H1 (cell line): ENCODE results near the gene ABITRAM. TPM values are rescaled to one million over a fixed set of nuclear protein-coding genes. Genes with fewer than 3 reads are reported as not detected.

ENCODE experiments used
- CTCF ChIA-PET: fragments of 300-600 bp; sonication (Branson Sonifier 250); formaldehyde crosslinking; loops from one replicate; lab custom pipeline; 2021; ENCODE audit not compliant: partially characterized antibody; lab: Charles Lee
- POLR2A ChIA-PET: fragments of 300-600 bp; sonication (Branson Sonifier 250); formaldehyde crosslinking; loops from one replicate; lab custom pipeline; 2021; ENCODE audit warnings: inconsistent platforms; ENCODE audit not compliant: partially characterized antibody; lab: Charles Lee
- DNase-seq, 2 experiments: peaks; one replicate each; pipeline versions ENCODE4 v3.0.0 to v3.0.0-alpha.2; 2010 to 2022; ENCODE audit warnings: low spot score in 2 of 2, low read depth in 1 of 2, mixed read lengths in 1 of 2
- FAIRE-seq: peaks from 2 replicates; lab custom pipeline; 2011; peaks lifted over from hg19 to GRCh38; lab: Jason Lieb, UNC
- H2AFZ ChIP-seq: 2 replicates; pipeline ENCODE4 v1.8.1; 2012; ENCODE audit warnings: low read length, inconsistent platforms
- H2AK5ac ChIP-seq: 2 replicates; pipeline ENCODE4 v1.6.1; 2013; ENCODE audit warnings: low read depth, low read length
- H2BK120ac ChIP-seq: replicated peaks from 2 replicates; pipeline ENCODE3; 2013; ENCODE audit warnings: low read depth, low read length, inconsistent platforms
- H2BK12ac ChIP-seq: 2 replicates; pipeline ENCODE4 v1.6.1; 2013; ENCODE audit warnings: low read depth, low read length
- H2BK15ac ChIP-seq: 2 replicates; pipeline ENCODE4 v1.6.1; 2013; ENCODE audit warnings: low read length
- H2BK20ac ChIP-seq: 2 replicates; pipeline ENCODE4 v1.6.1; 2013; ENCODE audit warnings: low read length
- H2BK5ac ChIP-seq: 2 replicates; pipeline ENCODE4 v1.6.1; 2013; ENCODE audit warnings: low read depth, low read length
- H3K14ac ChIP-seq: 2 replicates; pipeline ENCODE4 v1.6.1; 2013; ENCODE audit warnings: inconsistent platforms; ENCODE audit not compliant: insufficient read length
- H3K18ac ChIP-seq: 2 replicates; pipeline ENCODE4 v1.6.1; 2013; ENCODE audit warnings: low read length; ENCODE audit errors: extremely low read depth
- H3K23ac ChIP-seq: 2 replicates; pipeline ENCODE4 v1.6.1; 2013; ENCODE audit warnings: inconsistent platforms; ENCODE audit not compliant: insufficient read length
- H3K23me2 ChIP-seq: 2 replicates; pipeline ENCODE4 v1.6.1; 2013; ENCODE audit warnings: low read depth, low read length
- H3K27ac ChIP-seq: 2 replicates; pipeline ENCODE4 v1.6.1; 2011; ENCODE audit warnings: low read depth, low read length, inconsistent platforms
- H3K27me3 ChIP-seq, 4 experiments: replicated peaks in 1 of 4; 1 replicate in 1 of 4; 2 replicates in 3 of 4; pipeline versions ENCODE4 v1.6.1 to v1.8.1; 2011 to 2013; ENCODE audit warnings: low read length in 3 of 4, mild to moderate bottlenecking in 3 of 4, inconsistent platforms in 2 of 4, mixed read lengths in 2 of 4, moderate library complexity in 1 of 4; ENCODE audit not compliant: control insufficient read depth in 3 of 4, insufficient read depth in 3 of 4; ENCODE audit errors: extremely low read depth in 1 of 4
- H3K36me3 ChIP-seq, 4 experiments: 2 replicates each; pipeline versions ENCODE4 v1.6.1 to v1.8.1; 2011 to 2013; ENCODE audit warnings: mild to moderate bottlenecking in 4 of 4, low read length in 3 of 4, moderate library complexity in 2 of 4, control low read depth in 1 of 4, inconsistent platforms in 1 of 4; ENCODE audit not compliant: insufficient read depth in 4 of 4, control insufficient read depth in 2 of 4
- H3K4ac ChIP-seq: replicated peaks from 2 replicates; pipeline ENCODE3; 2013; ENCODE audit warnings: low read length, low read depth, mixed read lengths, inconsistent platforms; ENCODE audit not compliant: insufficient read length
- H3K4me1 ChIP-seq, 4 experiments: replicated peaks in 1 of 4; 1 replicate in 1 of 4; 2 replicates in 3 of 4; pipeline versions ENCODE4 v1.6.1 to v1.8.1; 2011 to 2013; ENCODE audit warnings: low read length in 3 of 4, inconsistent platforms in 2 of 4, mixed read lengths in 1 of 4; ENCODE audit not compliant: insufficient read depth in 4 of 4, control insufficient read depth in 3 of 4
- H3K4me2 ChIP-seq, 2 experiments: 2 replicates each; pipeline versions ENCODE4 v1.6.1 to v1.8.1; 2011 to 2013; ENCODE audit warnings: low read depth in 2 of 2, low read length in 2 of 2, control low read depth in 1 of 2, inconsistent platforms in 1 of 2, mild to moderate bottlenecking in 1 of 2; ENCODE audit not compliant: insufficient read depth in 1 of 2
- H3K4me3 ChIP-seq, 4 experiments: fragments of 200-600, 300-600 bp in 1 of 4; sonication (generic), shearing (Covaris generic), sonication (Bioruptor Twin) in 1 of 4; 2 replicates each; pipeline versions ENCODE4 v1.5.1 to v1.8.1; 2011 to 2016; ENCODE audit warnings: low read length in 4 of 4, low read depth in 3 of 4, control low read depth in 2 of 4, inconsistent platforms in 2 of 4, mild to moderate bottlenecking in 2 of 4, mixed read lengths in 1 of 4, moderate library complexity in 1 of 4; ENCODE audit not compliant: insufficient read depth in 2 of 4; ENCODE audit errors: extremely low read depth in 1 of 4
- H3K56ac ChIP-seq: replicated peaks from 2 replicates; pipeline ENCODE3; 2013; ENCODE audit warnings: low read depth, mild to moderate bottlenecking, mixed read lengths, low read length, inconsistent platforms; ENCODE audit not compliant: insufficient read length
- H3K79me1 ChIP-seq: 2 replicates; pipeline ENCODE4 v1.6.1; 2013; ENCODE audit warnings: low read depth, low read length, control low read depth
- H3K79me2 ChIP-seq, 2 experiments: 2 replicates each; pipeline versions ENCODE4 v1.6.1 to v1.8.1; 2012 to 2013; ENCODE audit warnings: low read length in 2 of 2, mild to moderate bottlenecking in 2 of 2, inconsistent platforms in 1 of 2; ENCODE audit not compliant: insufficient read depth in 2 of 2, control insufficient read depth in 1 of 2
- H3K9ac ChIP-seq, 4 experiments: replicated peaks in 1 of 4; 1 replicate in 1 of 4; 2 replicates in 3 of 4; pipeline versions ENCODE4 v1.6.1 to v1.8.1; 2011 to 2013; ENCODE audit warnings: low read depth in 3 of 4, low read length in 3 of 4, control low read depth in 2 of 4, mild to moderate bottlenecking in 2 of 4, moderate library complexity in 2 of 4, inconsistent platforms in 1 of 4; ENCODE audit errors: extremely low read depth in 1 of 4
- H3K9me3 ChIP-seq, 2 experiments: 2 replicates each; pipeline versions ENCODE4 v1.6.1 to v1.8.1; 2012 to 2013; ENCODE audit warnings: mild to moderate bottlenecking in 2 of 2, moderate library complexity in 2 of 2, control low read depth in 1 of 2, inconsistent platforms in 1 of 2, low read depth in 1 of 2, low read length in 1 of 2, mixed read lengths in 1 of 2; ENCODE audit not compliant: insufficient read depth in 2 of 2
- H4K20me1 ChIP-seq, 2 experiments: replicated peaks in 1 of 2; 2 replicates each; pipeline versions ENCODE3 to v1.8.1; 2011 to 2013; ENCODE audit warnings: inconsistent platforms in 2 of 2, low read length in 2 of 2, mild to moderate bottlenecking in 1 of 2; ENCODE audit not compliant: insufficient read depth in 2 of 2, control insufficient read depth in 1 of 2
- H4K5ac ChIP-seq: 2 replicates; pipeline ENCODE4 v1.6.1; 2013; ENCODE audit warnings: low read length, low read depth, mixed read lengths, inconsistent platforms; ENCODE audit not compliant: insufficient read length
- H4K8ac ChIP-seq: 2 replicates; pipeline ENCODE4 v1.8.0; 2013; ENCODE audit warnings: mild to moderate bottlenecking, moderate library complexity, low read length, inconsistent platforms; ENCODE audit not compliant: insufficient read depth; ENCODE audit errors: extremely low read depth
- H4K91ac ChIP-seq: replicated peaks from 2 replicates; pipeline ENCODE3; 2013; ENCODE audit warnings: low read length, mixed read lengths, inconsistent platforms; ENCODE audit not compliant: insufficient read length
- CHD1 ChIP-seq: IDR thresholded peaks from 2 replicates; pipeline ENCODE4 v1.6.1; 2012; ENCODE audit warnings: low read depth, low read length, improper control_type of control experiment
- CREB1 ChIP-seq: IDR thresholded peaks from 2 replicates; pipeline ENCODE4 v1.6.1; 2012; ENCODE audit warnings: inconsistent platforms
- HDAC2 ChIP-seq, 2 experiments: fragments of 300-600 bp in 1 of 2; sonication (generic) in 1 of 2; IDR thresholded peaks; 2 replicates each; pipeline ENCODE4 v1.6.1; 2011 to 2012; ENCODE audit warnings: low read depth in 2 of 2, low read length in 2 of 2, mild to moderate bottlenecking in 2 of 2, moderate library complexity in 2 of 2, borderline replicate concordance in 1 of 2, inconsistent platforms in 1 of 2
- MAFK ChIP-seq: IDR thresholded peaks from 2 replicates; pipeline ENCODE4 v1.6.1; 2012; ENCODE audit warnings: low read depth, mild to moderate bottlenecking, improper control_type of control experiment, low read length
- POLR2A ChIP-seq, 2 experiments: IDR thresholded peaks; 1 replicate in 1 of 2; 2 replicates in 1 of 2; pipeline ENCODE4 v1.6.1; 2011; ENCODE audit warnings: low read depth in 2 of 2, low read length in 2 of 2, mild to moderate bottlenecking in 2 of 2; ENCODE audit errors: control extremely low read depth in 1 of 2
- RNF2 ChIP-seq: fragments of 200-900, 300-1000 bp; sonication (generic); IDR thresholded peaks from 2 replicates; pipeline ENCODE4 v1.7.1; 2016; ENCODE audit warnings: borderline replicate concordance, low read depth, mild to moderate bottlenecking, antibody characterized with exemption, low read length; ENCODE audit not compliant: poor library complexity, severe bottlenecking; ENCODE audit errors: missing control alignments
- SAP30 ChIP-seq: fragments of 300-600 bp; sonication (generic); IDR thresholded peaks from 2 replicates; pipeline ENCODE4 v1.7.1; 2012; ENCODE audit warnings: low read length, moderate library complexity, mild to moderate bottlenecking, inconsistent platforms; ENCODE audit not compliant: insufficient read depth, insufficient replicate concordance
- SIRT6 ChIP-seq: IDR thresholded peaks from one replicate; pipeline ENCODE4 v1.7.1; 2012; ENCODE audit warnings: low read length, inconsistent platforms
- SP2 ChIP-seq: IDR thresholded peaks from 2 replicates; pipeline ENCODE4 v1.6.1; 2012; ENCODE audit warnings: mild to moderate bottlenecking, low read length, inconsistent platforms
- TBP ChIP-seq: IDR thresholded peaks from 2 replicates; pipeline ENCODE4 v1.6.1; 2011; ENCODE audit warnings: low read depth, low read length, improper control_type of control experiment
- TCF12 ChIP-seq: IDR thresholded peaks from 2 replicates; pipeline ENCODE4 v1.6.1; 2011; ENCODE audit warnings: low read depth, mild to moderate bottlenecking, low read length
- TEAD4 ChIP-seq: IDR thresholded peaks from 2 replicates; pipeline ENCODE4 v1.6.1; 2012; ENCODE audit warnings: low read depth, low read length, inconsistent platforms, mixed read lengths
- ZNF274 ChIP-seq: IDR thresholded peaks from 2 replicates; pipeline ENCODE4 v1.7.0; 2012; ENCODE audit warnings: low read length, borderline replicate concordance; ENCODE audit errors: extremely low read depth
- WGBS, 2 experiments: shearing (Covaris generic) in 1 of 2; methylation state at CpG; one replicate each; pipeline versions ENCODE4 v1.1.6 to v1.1.7; 2013 to 2015; ENCODE audit warnings: low lambda C conversion rate in 2 of 2, mixed read lengths in 2 of 2, inconsistent platforms in 1 of 2, low coverage in 1 of 2, missing lambda C conversion rate in 1 of 2; ENCODE audit not compliant: insufficient replicate concordance in 2 of 2, insufficient coverage in 1 of 2, insufficient read length in 1 of 2; ENCODE audit errors: extremely low coverage in 1 of 2, missing lambda C conversion rate in 1 of 2; 5-methylcytosine and 5-hydroxymethylcytosine counted together
- polyA plus RNA-seq, 7 experiments: library from polyadenylated mRNA; depleted of rRNA in 3 of 7; stranded (reverse) in 5 of 7; unstranded in 2 of 7; fragments of >200 nt in 5 of 7; fragments of 200-250 nt in 2 of 7; gene quantifications; 1 replicate in 5 of 7; 2 replicates in 1 of 7; 4 replicates in 1 of 7; pipeline versions ENCODE4 v1.2.1 to v1.2.3, GENCODE V29; 2011 to 2013; ENCODE audit warnings: missing spikeins in 2 of 7, mixed read lengths in 2 of 7
- total RNA-seq: library from RNA; stranded (reverse); fragmentation: NEBNext Ultra II Directional; extraction: Animal tissue kit (Norgen Biotek cat#: 25700); gene quantifications from 2 replicates; pipeline ENCODE4 v1.2.1, GENCODE V29; 2021

Gene ABITRAM
- total and polyA plus RNA-seq, 2 of the 8 experiments (the other 6 are each of a cell fraction or from before 2014, with no cell fraction given): 8.4 to 9.0 TPM

- no peak overlapping the region for H3K9ac ChIP-seq
- DNase-seq (no peak), FAIRE-seq (no peak)
- H3K4me2 ChIP-seq: no peak overlapping the region
- H2BK20ac ChIP-seq: no peak overlapping the region
- H4K8ac ChIP-seq: no peak overlapping the region
- H3K14ac ChIP-seq: no peak overlapping the region
- no peak overlapping the region for H2BK12ac ChIP-seq
- no peak overlapping the region for H2AK5ac ChIP-seq
- H4K91ac ChIP-seq: no peak overlapping the region
- no peaks in the 10 kb centered on the region for H3K4me1 ChIP-seq
- peaks cover 0 to 4% of the 10 kb centered on the region in 2 experiments for H4K20me1 ChIP-seq
- H3K56ac ChIP-seq: no peak overlapping the region
- no peak overlapping the region for H2BK15ac ChIP-seq
- no peaks in the 10 kb centered on the region for H3K79me2 ChIP-seq
- CTCF ChIA-PET: no interaction called here
- H3K23ac ChIP-seq: no peak overlapping the region
- no peak overlapping the region for H3K4me3 ChIP-seq
- no peak overlapping the region for H3K27ac ChIP-seq
- H3K79me1 ChIP-seq: no peaks in the 10 kb centered on the region
- no peaks in the 10 kb centered on the region for H3K27me3 ChIP-seq
- no peaks in the 10 kb centered on the region for H3K9me3 ChIP-seq
- POLR2A ChIA-PET: no interaction called here
- 94% methylated on average over 4 of the region's 4 CpGs; no CpG with 5 or more reads in 1 of the 2 experiments for WGBS, 2 experiments
- no peak overlapping the region for H3K4ac ChIP-seq
- no peak overlapping the region for H2BK5ac ChIP-seq
- peaks cover 17 to 57% (median 54%) of the 10 kb centered on the region in 4 experiments for H3K36me3 ChIP-seq
- no peak overlapping the region for H3K18ac ChIP-seq
- no peak overlapping the region for H2AFZ ChIP-seq
- no peaks in the 10 kb centered on the region for H3K23me2 ChIP-seq
- H4K5ac ChIP-seq: no peak overlapping the region
- no peak overlapping the region for H2BK120ac ChIP-seq
- TF ChIP-seq RNF2 (no peak), HDAC2 (IDR thresholded peaks at IDR 0.05; ENCODE audit: borderline replicate concordance in 1 of 2, low read depth in 2 of 2, low read length in 2 of 2) (no peak), SIRT6 (no peak), TCF12 (no peak), CREB1 (no peak), POLR2A (IDR thresholded peaks at IDR 0.05; ENCODE audit: control extremely low read depth in 1 of 2, low read depth in 2 of 2, low read length in 2 of 2) (no peak), SP2 (no peak), MAFK (no peak), CHD1 (no peak), TEAD4 (no peak), TBP (no peak), ZNF274 (no peak), SAP30 (no peak)
These were observed 39.8 kb upstream of the ABITRAM start for GRCh38 chr9:108894225-108894997.
